K562 (cell line): ENCODE data around the gene C15orf61. TPM values are rescaled to one million over a fixed set of nuclear protein-coding genes. Genes with fewer than 3 reads are reported as not detected.

Source experiments
- CEBPG ChIP-seq, 3 experiments: fragments of 200-800 bp in 1 of 3; sonication (Bioruptor generic) in 1 of 3; sonication (generic) in 1 of 3; formaldehyde crosslinking in 1 of 3; IDR thresholded peaks in 2 of 3; conservative IDR thresholded peaks in 1 of 3; 2 replicates each; pipeline versions ENCODE4 v1.6.1 to v1.8.0; 2016 to 2022; ENCODE audit warnings: missing compliant biosample characterization in 2 of 3, missing genetic modification characterization in 2 of 3, mild to moderate bottlenecking in 1 of 3, missing genetic modification reagents in 1 of 3
- DMBX1 ChIP-seq: fragments of 250-450 bp; sonication (Bioruptor Pico); IDR thresholded peaks from 2 replicates; pipeline ENCODE4 v1.8.0; 2022; ENCODE audit warnings: inconsistent platforms, mild to moderate bottlenecking, moderate library complexity, borderline replicate concordance
- HDAC8 ChIP-seq: fragments of 450-650 bp; IDR thresholded peaks from 2 replicates; pipeline ENCODE4 v1.6.1; 2016; ENCODE audit warnings: mild to moderate bottlenecking, missing genetic modification characterization, moderate library complexity, missing compliant biosample characterization
- MECOM ChIP-seq: fragments of 250-450 bp; sonication (Bioruptor Pico); IDR thresholded peaks from 2 replicates; pipeline ENCODE4 v1.8.0; 2022; ENCODE audit warnings: inconsistent platforms
- PTTG1 ChIP-seq: fragments of 450-650 bp; IDR thresholded peaks from 2 replicates; pipeline ENCODE4 v1.6.1; 2016; ENCODE audit warnings: low read depth, mild to moderate bottlenecking, missing genetic modification characterization, missing compliant biosample characterization
- TRIM24 ChIP-seq, 2 experiments: fragments of 450-650 bp; IDR thresholded peaks; 2 replicates each; pipeline ENCODE4 v1.6.1; 2016
- ZNF592 ChIP-seq: fragments of 450-650 bp; IDR thresholded peaks from 2 replicates; pipeline ENCODE4 v1.6.1; 2017; ENCODE audit warnings: antibody characterized with exemption, mild to moderate bottlenecking
- ZSCAN32 ChIP-seq: fragments of 450-650 bp; formaldehyde crosslinking; IDR thresholded peaks from 2 replicates; pipeline ENCODE4 v1.4.0; 2020; ENCODE audit warnings: mild to moderate bottlenecking, moderate library complexity
- polyA plus RNA-seq, 8 experiments: library from polyadenylated mRNA; depleted of rRNA in 4 of 8; stranded (reverse) in 5 of 8; unstranded in 3 of 8; fragments of >200 nt; fragmentation: Nextera tagmentation in 2 of 8; fragmentation: Illumina TruSeq in 1 of 8; extraction: Ambion mirVana in 2 of 8; extraction: Trizol in 1 of 8; gene quantifications; 2 replicates each; pipeline versions ENCODE4 v1.2.1 to v1.2.3, GENCODE V29; 2011 to 2014; ENCODE audit warnings: inconsistent platforms in 1 of 8, missing spikeins in 1 of 8
- total RNA-seq, 7 experiments: library from RNA; depleted of rRNA in 6 of 7; stranded (reverse); fragments of >200 nt in 6 of 7; fragmentation: Illumina TruSeq in 2 of 7; extraction: Trizol in 2 of 7; gene quantifications; 2 replicates each; pipeline versions ENCODE4 v1.2.1 to v1.2.3, GENCODE V29; 2011 to 2021; ENCODE audit warnings: low replicate concordance in 1 of 7
- TF ChIP-seq, protein P1 (sequence below), 3 experiments: fragments of 200-800 bp in 1 of 3; sonication (Bioruptor generic) in 1 of 3; sonication (generic) in 1 of 3; formaldehyde crosslinking in 1 of 3; IDR thresholded peaks; 2 replicates each; pipeline versions ENCODE4 v1.6.1 to v1.8.0; 2016 to 2022; ENCODE audit warnings: mild to moderate bottlenecking in 2 of 3, missing compliant biosample characterization in 2 of 3, missing genetic modification characterization in 2 of 3, missing genetic modification reagents in 1 of 3
- TF ChIP-seq, protein P2 (sequence below), 2 experiments: fragments of 450-650 bp in 1 of 2; sonication (generic) in 1 of 2; formaldehyde crosslinking in 1 of 2; IDR thresholded peaks in 1 of 2; conservative IDR thresholded peaks in 1 of 2; 2 replicates each; pipeline versions ENCODE4 v1.6.1 to v1.8.1; 2016 to 2023; ENCODE audit warnings: mild to moderate bottlenecking in 2 of 2, moderate library complexity in 2 of 2, inconsistent platforms in 1 of 2, missing genetic modification reagents in 1 of 2

C15orf61 gene
- total and polyA plus RNA-seq, 9 of the 15 experiments (the other 6 are each of a cell fraction or from before 2014, with no cell fraction given), result 1.6 to 10.5 (median 4.3) TPM

DNA sequence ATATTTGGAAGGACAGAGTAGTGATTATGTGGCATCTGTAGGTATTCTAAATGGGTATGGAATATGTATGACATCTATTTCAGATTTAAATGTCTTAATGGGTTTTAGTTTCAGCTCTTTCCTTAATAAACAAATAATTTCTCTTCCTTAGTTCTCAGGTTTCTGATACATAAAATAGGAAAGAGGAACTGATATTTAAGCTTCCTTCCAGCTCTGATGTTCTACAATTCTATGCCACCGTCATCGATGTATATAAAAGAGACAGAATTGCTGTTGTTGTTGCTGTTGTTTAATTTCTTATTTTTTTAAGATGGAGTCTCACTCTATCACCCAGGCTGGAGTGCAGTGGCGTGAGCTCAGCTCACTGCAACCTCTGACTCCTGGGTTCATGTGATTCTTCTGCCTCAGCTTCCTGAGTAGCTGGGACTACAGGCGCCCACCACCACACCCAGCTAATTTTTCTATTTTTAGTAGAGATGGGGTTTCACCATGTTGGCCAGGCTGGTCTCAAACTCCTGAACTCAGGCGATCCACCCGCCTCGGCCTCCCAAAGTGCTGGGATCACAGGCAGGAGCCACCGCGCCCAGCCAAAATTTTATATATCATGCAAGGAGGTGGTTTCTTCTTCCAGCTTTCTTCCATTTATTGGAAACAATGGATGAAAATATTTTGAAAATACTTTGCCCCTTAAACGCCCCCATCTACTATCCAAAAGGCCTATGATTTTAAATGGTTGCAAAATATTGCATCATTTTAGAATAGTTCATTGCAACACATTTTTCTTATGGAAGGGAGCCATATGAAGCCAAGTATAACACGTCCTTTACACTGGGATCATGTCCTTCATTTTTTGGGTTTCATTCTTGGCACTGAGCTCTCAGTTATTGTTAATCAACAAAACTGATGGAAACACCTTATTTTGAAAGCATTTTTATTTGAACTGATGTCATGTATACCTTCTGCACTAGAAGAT lies 13.9 kb upstream of the C15orf61 start (continued):
- TF ChIP-seq ZNF592 (peak; percentile 18; the same call in 1 of the 2 replicates), DMBX1 (CRISPR knock-in tag) (peak; percentile 29; the same call in 1 of the 2 replicates), MECOM (CRISPR knock-in tag) (0 out of 2 replicates have a peak, but pooled peaks have one; percentile 6), ZSCAN32 (CRISPR knock-in tag) (peak; percentile 68; the same call in 1 of the 2 replicates), CEBPG (CRISPR knock-in tag; IDR thresholded peaks at IDR 0.05) (peak; percentile 87), CEBPG (tag; conservative IDR thresholded peaks at IDR 0.05 in 1 of 2, IDR thresholded peaks at IDR 0.05 in 1 of 2) (peak; percentile 93 to 98), PTTG1 (tag) (no peak), HDAC8 (tag) (0 out of 2 replicates have a peak, but pooled peaks have one; percentile 28), TRIM24 (IDR thresholded peaks at IDR 0.05) (peak; percentile 94 to 97)
- TF ChIP-seq, protein P1, sequence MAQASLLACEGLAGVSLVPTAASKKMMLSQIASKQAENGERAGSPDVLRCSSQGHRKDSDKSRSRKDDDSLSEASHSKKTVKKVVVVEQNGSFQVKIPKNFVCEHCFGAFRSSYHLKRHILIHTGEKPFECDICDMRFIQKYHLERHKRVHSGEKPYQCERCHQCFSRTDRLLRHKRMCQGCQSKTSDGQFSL (CRISPR knock-in tag; IDR thresholded peaks at IDR 0.05), result no peak
- TF ChIP-seq, protein P1 (tag; IDR thresholded peaks at IDR 0.05), result peak in 1 of 2 experiments; percentile 65; a peak in 1 of 4 replicates
- TF ChIP-seq, protein P2, sequence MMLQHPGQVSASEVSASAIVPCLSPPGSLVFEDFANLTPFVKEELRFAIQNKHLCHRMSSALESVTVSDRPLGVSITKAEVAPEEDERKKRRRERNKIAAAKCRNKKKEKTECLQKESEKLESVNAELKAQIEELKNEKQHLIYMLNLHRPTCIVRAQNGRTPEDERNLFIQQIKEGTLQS (IDR thresholded peaks at IDR 0.05), result peak; percentile 87
- TF ChIP-seq, protein P2 (CRISPR knock-in tag; conservative IDR thresholded peaks at IDR 0.05), result no peak
